Measurements from ENCODE around the gene PRKCZ.

DNA sequence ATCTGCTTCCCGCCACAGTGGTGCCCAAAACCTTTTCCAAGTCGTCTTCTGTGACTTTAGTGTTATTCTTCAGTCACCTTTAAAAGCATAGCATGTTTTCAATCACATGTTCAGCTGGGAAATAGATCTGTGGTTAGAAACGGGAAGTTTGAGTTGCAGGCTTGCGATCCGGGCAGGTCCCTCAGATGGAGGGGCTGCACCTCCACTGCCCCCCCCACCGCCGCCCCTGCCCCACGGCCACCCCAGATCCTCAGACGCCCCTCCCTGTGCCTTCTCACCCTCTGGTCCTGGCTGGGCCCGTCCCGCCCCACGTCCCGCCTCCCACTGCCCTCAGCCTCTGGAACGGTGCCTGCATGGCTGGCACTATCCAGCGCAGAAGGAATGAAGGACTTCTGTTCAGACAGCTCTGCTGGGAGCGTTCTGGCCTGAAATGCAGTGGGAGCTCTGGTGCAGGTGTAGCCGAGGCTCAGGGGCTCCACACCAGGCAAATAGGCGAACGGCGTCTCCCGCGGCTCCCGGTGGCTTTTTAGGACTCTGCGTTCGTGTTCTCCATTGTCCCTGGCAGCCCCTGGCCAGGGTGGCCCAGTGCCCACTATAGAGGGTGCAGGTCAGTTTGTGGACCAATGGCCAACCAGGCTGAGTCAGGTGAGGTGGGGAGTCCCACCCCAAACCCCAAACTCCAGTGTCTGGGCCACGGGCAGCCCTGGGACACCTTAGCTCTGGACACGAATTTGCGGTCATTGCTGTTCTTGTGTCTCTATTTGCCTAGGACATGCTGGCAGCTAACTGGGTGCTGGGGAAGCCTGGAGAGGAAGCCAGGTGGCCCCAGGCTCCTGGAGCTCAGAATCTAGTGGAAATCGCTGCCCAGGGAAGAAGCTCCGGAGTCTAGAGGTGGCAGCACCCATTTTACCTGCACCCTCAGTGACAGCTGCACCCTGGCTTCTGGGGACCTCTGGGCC, 77.3 kb downstream of the PRKCZ start:
- TF ChIP-seq, protein P1, sequence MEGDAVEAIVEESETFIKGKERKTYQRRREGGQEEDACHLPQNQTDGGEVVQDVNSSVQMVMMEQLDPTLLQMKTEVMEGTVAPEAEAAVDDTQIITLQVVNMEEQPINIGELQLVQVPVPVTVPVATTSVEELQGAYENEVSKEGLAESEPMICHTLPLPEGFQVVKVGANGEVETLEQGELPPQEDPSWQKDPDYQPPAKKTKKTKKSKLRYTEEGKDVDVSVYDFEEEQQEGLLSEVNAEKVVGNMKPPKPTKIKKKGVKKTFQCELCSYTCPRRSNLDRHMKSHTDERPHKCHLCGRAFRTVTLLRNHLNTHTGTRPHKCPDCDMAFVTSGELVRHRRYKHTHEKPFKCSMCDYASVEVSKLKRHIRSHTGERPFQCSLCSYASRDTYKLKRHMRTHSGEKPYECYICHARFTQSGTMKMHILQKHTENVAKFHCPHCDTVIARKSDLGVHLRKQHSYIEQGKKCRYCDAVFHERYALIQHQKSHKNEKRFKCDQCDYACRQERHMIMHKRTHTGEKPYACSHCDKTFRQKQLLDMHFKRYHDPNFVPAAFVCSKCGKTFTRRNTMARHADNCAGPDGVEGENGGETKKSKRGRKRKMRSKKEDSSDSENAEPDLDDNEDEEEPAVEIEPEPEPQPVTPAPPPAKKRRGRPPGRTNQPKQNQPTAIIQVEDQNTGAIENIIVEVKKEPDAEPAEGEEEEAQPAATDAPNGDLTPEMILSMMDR (IDR thresholded peaks at IDR 0.05; ENCODE audit: insufficient read depth, low read length): no peak
- no peak for TF ChIP-seq POLR2AphosphoS5 (IDR thresholded peaks at IDR 0.05; ENCODE audit: low read depth)
- no peak for TF ChIP-seq GABPA (IDR thresholded peaks at IDR 0.05; ENCODE audit: low read depth)

Measured in HL-60 (cell line).